Dedifferentiated amniotic fluid mesenchymal stem cell (primary cell): Measurements from ENCODE around the gene POMT1.
A peak's percentile ranks its signal among the peaks of the same experiment; 100 is the strongest.
"Not testable (repeated sequence)": the region's sequence is repeated elsewhere in the genome, so short reads cannot be mapped to it uniquely, and the experiment has no call there.

Experiments
- DNase-seq: peaks from one replicate; pipeline ENCODE4 v3.0.0-alpha.2; 2016; ENCODE audit errors: extremely low spot score

POMT1 gene, protein sequence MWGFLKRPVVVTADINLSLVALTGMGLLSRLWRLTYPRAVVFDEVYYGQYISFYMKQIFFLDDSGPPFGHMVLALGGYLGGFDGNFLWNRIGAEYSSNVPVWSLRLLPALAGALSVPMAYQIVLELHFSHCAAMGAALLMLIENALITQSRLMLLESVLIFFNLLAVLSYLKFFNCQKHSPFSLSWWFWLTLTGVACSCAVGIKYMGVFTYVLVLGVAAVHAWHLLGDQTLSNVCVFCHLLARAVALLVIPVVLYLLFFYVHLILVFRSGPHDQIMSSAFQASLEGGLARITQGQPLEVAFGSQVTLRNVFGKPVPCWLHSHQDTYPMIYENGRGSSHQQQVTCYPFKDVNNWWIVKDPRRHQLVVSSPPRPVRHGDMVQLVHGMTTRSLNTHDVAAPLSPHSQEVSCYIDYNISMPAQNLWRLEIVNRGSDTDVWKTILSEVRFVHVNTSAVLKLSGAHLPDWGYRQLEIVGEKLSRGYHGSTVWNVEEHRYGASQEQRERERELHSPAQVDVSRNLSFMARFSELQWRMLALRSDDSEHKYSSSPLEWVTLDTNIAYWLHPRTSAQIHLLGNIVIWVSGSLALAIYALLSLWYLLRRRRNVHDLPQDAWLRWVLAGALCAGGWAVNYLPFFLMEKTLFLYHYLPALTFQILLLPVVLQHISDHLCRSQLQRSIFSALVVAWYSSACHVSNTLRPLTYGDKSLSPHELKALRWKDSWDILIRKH

DNA sequence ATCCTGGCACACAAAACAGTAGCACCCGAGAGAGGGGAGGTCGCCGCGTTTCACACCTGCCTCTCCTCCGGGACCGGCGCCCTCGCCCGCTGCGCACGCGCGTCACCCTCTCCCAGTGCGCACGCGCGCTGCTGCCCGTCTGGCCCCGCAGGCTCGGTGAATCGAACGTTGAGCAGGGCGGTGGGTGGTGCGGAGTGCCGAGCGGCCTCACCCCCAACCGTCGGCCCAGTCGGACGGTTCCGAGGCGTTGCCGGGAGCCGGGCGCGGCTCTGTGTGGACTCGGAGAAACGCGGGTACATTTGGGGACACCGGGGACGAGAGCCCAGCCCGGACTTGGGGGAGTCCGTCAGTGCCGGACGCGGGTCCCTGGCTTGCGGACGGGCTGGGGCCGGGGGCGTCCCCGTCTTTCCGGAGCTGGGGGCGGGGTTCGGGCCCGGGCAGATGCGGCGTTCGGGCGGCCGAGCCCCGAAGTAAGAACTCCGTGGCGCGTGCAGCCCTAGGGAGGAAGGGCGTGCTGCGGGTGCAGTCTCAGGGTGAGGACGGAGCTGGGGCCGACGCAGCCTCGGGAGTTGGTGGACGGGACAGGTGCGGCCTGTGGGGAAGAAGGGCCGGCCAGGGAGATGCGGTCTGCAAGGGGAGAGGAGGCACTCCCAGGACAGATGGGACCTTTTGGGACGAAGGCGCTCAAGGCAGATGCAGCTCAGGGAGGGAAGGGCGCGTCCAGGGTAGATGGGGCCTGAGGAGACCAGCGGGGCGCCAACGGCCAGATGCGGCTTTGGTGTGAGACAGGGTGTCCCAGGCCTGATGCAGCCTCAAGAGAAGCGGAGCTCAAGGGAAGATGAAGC lies at the start of gene POMT1:
TSS of gene POMT1 (plus strand) at position 138 of the 845 bp plus-strand sequence. CDS start 1,301 bp downstream, outside the sequence.
- peak; percentile 76 for DNase-seq

DNA sequence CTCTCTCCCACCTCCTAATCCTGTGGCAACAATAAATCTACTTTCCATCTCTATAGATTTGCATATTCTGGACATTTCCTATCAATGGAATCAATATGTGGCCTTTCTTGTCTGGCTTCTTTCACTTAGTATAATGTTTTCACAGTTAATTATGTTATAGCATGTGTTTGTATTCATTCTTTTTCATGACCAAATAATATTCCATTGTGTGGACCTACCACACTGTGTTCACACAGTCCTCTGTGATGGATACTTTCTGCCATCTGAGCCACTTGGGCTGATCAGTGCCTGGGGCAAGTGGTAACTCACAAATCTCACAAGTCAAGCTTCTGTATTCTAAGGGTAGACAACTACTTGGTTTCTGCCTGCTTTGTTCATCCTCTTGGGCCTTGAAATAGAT lies 48.7 kb upstream of the POMT1 start:
- DNase-seq = no peak

DNA sequence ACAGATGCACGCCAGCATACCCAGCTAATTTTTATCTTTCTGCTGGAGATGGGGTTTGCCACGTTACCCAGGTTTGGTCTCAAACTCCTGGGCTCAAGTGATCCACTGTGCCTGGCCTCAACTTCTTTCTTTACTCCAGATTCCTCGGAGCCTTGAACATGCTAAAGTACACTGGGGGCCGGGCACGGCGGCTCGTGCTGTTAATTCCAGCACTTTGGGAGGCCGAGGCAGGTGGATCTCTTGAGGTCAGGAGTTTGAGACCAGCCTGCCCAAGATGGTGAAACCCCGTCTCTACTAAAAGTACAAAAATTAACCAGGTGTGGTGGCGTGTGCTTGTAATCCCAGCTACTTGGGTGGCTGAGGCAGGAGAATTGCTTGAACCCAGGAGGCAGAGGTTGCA lies 47.1 kb upstream of the POMT1 start:
- DNase-seq = not testable (repeated sequence)

DNA sequence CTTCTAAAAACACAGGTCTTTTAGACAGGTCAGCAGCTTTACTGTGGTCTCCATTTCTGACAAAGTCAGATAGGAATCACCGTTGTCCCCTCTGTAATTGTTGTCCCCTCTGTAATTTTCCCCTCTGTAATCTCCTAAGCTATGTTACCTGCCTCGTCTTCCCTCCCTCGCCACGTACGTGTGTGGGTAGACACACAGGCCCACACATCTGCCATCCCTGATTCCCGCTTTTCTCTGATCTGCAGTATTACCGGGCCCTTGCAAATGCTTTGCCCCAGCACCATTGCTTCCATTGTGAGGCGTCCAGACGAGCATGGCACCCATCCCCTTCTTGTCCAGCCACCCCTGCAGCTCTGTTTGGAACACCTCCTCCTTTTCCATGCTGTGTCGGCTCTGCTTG lies 45.0 kb upstream of the POMT1 start:
- DNase-seq = no peak

DNA sequence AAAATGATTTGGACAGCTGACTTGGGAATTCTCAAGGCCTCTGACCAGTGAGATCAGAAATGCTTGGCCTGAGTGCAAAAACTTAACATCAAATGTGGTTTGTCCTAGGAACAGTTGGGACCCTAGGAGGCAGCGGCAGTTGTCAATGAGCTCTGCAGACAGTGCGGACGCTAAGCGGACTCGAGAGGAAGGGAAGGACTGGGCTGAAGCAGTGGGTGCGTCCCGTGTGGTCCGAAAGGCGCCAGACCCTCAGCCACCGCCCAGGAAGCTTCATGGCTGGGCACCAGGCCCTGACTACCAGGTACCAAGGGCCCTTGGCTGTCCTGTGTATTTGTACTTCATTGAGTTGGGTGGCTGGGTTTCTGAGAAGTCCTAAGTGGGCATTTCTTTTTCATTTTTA lies 43.7 kb upstream of the POMT1 start:
- no peak for DNase-seq

DNA sequence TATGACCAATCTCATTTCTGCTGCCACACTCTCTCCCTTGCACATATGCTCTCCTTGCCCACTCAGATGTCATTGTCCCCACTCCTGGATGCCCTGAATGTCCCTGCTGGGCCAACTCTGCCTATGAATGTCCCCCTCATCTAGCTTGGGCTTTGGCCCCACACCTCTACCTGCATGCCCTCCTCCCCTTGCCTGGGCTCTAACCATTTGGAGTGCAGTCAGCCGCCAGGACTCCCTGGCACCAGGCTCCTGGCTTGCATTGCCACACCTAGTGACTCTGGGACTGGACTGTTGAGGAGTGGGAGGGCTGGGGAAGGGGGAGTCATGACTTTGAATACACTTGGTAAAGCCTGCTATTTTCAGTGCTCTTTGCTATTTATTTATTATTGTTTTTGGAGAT lies 41.6 kb upstream of the POMT1 start:
- DNase-seq = no peak

DNA sequence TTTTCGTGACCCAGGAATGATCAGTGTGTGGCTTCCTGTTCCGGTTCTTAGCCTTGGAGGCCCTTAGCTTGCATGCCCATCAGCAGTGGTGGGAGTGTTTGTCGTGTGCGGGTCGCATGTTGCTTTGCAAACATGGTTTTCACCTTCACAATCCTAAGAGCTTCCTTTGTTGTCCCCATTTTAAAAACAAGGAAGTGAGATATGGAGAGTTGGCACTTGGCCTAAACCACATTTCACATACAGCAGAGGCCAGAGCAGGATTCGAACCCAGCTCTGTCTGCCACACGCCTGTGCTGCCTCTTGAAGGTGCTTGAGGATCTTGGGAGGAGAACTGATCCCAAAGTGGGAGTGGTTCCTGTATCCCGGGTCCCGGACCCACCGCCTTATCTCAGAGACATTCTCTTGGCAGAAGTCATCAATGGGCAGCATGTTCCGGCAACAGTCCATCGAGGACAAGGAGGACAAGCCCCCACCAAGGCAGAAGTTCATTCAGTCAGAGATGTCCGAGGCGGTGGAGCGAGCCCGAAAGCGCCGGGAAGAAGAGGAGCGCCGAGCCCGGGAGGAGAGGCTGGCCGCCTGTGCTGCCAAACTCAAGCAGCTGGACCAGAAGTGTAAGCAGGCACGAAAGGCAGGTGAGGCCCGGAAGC lies 38.2 kb upstream of the POMT1 start:
- no peak for DNase-seq

DNA sequence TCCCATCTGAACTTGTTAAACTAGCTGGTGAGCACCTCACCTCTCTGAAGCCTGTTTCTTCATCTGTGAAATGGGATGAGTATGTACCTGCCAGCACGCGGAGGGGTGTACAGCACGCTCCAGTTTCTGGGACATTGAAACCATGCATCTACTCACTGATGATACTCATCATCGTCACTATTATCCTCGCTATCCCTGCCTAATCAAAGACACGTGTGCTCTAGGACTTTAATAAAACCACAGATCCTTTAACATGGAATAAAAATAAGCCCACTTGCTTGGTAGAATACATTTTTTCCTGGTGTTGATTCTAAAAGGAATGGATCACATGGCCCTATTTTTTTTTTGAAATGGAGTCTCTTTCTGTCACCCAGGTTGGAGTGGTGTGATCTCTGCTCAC lies 37.3 kb upstream of the POMT1 start:
- no peak for DNase-seq

DNA sequence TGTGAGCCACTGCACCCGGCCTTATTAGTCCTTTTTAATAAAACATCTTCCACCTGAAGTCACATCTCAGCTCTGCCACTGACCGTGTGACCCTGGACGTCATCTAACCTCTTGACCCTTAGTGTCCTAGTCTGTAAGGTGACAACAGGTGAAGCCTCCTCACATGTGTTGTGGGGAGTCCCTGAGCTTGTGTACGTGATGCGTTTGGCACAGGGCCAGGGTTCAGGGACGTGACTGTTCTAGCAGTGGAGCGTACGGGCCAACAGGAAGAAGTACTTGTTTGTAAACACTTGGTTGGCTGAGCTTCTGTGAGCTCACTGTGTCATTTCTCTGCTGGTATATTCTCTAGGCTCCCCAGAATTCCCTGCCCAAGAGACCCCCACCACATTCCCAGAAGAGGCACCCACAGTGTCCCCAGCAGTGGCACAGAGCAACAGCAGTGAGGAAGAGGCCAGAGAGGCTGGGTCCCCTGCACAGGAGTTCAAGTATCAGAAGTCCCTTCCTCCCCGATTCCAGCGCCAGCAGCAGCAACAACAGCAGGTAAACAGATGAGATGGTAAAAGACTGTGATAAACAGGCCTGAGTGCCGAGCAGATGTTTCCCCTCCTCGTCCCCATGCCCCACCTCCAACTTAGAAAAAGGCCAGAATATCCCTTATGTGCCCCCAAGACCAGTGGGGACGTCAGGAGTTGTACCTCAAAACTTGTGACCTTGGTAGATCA lies 35.3 kb upstream of the POMT1 start:
- no peak for DNase-seq

DNA sequence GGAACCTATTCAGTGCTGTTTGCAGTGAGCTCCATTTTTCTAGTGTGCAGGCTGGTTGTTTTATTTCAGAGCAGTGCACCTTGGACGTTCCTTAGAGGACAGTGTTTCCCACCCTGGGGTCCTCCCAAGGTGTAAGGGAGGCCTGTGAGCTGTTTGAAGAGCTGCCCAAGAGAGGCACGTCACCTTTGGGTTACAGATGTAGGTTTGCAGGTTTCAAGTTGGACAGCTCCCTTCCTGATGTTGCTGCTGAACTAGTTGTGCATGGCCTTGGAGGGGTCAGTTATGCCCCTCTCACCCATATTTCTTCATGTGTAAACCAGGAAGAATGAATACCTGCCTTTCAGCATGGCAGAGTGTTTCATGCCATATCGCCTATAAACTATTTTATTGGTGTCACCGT lies 34.7 kb upstream of the POMT1 start:
- no peak for DNase-seq

DNA sequence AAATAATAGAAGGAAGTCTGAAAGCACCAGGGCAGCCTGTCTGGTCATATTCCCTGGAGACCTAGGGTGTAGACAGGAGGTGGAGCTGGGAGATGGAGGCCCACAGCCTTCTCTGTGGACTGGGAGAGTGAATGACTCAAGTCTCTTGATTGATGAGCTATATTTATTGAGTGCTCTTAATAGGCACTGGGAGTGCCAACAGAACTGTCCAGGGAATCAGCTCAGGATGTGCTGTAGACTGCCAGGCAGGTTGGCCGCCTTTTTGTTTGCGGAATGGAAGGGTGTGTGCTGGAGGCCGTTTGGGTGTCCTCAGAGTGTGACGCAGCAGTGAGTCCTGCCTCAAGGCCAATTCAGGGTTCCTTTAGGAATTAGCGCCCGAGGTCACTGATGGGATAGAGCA lies 33.4 kb upstream of the POMT1 start:
- no peak for DNase-seq

DNA sequence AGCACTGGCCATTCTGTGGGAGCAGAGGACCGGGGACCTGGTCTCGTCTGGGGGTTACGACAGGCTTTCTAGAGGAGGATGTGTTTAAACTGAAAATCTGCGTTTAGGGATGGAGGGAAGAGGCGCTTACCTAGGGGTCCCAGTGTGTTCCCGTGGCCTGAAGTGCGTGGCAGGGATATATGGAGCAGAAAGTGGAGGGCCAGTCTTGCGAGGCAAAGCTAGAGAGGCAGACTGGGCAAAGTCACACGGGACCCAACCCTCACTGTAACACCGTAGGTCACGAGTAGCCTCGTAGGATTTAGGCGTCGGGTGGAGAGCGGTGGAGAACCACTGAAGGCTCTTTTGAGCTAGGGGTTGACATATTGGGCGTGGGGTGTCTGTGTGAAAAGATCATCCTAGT lies 32.8 kb upstream of the POMT1 start:
- DNase-seq = no peak

DNA sequence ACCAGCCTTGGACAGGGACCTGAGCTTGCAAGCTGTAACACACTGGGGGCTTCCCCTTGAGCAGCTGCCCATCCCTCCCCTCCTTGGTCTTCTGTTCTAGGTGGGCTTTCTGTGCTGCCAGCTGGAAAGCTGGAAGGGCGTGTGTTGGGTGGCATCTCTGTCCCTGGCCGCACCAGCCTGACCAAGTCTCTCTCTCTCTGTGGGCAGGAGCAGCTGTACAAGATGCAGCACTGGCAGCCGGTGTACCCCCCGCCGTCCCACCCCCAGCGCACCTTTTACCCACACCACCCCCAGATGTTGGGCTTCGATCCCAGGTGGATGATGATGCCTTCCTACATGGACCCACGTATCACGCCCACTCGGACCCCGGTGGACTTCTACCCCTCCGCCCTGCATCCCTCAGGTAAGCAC lies 32.1 kb upstream of the POMT1 start:
- DNase-seq = no peak

DNA sequence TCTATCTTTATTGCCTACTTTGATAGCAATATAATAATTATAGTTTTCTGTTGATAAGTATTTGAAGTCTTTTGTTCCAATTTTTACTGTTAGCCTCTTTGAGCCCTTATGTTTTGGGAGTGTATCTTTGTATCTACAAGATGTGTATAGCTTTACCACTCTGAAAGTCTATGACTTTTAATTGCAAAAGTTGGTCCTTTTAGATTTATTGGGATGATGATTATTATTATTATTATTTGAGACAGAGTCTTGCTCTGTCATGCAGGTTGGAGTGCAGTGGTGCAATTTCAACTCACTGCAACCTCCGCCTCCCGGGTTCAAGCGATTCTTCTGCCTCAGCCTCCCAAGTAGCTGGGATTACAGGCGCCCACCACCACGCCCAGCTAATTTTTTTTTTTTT lies 30.6 kb upstream of the POMT1 start:
- not testable (repeated sequence) for DNase-seq

DNA sequence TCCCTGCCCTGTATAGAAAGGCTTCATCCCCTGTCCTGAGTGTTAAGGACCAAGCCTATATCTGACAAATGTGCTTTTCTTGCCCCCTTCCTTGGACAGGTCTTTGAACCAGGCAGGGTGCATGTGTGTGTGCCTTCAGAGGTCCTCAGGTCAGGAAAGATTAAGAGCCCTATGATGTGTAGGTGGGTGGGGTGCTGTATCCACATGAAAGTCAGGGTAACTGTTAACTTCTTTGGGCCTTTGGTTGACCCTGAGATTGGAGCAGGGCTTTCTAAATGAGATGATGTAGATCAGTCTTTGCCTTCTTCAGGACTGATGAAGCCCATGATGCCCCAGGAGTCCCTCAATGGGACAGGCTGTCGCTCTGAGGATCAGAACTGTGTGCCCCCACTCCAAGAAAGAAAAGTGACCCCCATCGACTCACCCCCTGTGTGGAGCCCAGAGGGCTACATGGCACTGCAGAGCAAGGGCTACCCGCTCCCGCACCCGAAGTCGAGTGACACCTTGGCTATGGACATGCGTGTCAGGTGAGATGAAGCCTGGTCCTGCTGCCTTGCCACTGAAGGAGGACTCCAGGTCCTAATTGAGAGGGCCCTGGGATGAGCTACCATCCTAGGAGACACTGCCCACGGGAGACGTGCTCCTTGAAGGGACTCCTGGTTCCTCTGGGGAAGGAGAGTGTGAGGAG lies 29.4 kb upstream of the POMT1 start:
- DNase-seq = no peak

DNA sequence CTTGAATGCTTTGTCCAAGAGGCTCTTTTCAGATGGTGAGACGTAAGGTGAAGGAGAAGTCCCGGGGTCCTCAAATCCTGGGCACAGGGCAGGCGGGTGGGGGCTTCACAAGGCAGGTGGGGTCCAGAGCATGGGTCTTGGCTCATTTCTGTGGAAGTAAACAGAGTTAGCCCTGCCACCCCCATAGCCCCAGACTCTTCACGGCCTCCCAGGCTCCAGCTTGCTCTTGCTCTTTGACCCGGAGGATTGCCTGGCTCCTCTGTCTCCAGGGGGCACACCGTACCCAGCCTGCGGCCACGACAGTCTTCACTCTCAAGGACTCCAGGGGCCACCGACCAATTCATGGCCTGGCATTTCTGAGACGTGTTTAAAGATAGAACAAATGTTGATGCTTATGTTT lies 28.8 kb upstream of the POMT1 start:
- no peak for DNase-seq

DNA sequence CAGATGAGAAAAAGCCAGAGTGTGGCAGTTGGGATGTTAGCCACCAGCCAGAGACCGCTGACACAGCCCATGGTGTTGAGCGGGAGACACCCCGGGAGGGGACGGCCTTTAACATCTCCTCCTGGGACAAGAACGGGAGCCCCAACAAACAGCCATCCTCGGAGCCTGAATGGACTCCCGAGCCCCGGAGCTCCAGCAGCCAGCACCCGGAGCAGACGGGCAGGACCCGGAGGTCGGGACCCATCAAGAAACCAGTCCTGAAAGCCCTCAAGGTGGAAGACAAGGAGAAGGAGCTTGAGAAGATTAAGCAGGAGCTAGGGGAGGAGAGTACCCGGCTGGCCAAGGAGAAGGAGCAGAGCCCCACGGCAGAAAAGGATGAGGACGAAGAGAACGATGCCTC lies 28.0 kb upstream of the POMT1 start:
- DNase-seq = no peak

DNA sequence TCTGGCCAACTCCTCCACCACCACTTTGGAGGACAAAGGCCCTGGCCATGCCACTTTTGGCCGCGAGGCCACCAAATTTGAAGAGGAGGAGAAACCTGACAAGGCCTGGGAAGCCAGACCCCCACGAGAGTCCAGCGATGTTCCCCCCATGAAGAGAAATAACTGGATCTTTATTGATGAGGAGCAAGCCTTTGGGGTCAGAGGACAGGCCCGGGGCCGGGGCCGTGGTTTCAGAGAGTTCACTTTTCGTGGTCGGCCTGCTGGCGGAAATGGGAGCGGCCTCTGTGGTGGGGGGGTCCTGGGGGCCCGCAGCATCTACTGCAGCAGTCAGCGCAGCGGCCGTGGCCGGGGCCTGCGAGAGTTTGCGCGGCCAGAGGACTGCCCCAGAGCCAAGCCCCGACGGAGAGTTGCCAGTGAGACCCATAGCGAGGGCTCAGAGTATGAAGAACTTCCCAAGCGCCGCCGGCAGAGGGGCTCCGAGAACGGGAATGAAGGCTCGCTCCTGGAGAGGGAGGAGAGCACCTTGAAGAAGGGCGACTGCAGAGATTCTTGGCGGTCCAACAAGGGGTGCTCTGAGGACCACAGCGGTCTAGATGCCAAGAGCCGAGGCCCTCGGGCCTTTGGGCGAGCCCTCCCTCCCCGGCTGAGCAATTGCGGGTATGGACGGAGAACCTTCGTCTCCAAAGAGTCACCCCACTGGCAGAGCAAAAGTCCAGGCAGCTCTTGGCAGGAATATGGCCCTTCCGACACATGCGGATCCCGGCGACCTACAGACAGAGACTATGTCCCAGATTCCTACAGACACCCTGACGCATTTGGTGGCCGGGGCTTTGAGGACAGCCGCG lies 27.4 kb upstream of the POMT1 start:
- DNase-seq = no peak

DNA sequence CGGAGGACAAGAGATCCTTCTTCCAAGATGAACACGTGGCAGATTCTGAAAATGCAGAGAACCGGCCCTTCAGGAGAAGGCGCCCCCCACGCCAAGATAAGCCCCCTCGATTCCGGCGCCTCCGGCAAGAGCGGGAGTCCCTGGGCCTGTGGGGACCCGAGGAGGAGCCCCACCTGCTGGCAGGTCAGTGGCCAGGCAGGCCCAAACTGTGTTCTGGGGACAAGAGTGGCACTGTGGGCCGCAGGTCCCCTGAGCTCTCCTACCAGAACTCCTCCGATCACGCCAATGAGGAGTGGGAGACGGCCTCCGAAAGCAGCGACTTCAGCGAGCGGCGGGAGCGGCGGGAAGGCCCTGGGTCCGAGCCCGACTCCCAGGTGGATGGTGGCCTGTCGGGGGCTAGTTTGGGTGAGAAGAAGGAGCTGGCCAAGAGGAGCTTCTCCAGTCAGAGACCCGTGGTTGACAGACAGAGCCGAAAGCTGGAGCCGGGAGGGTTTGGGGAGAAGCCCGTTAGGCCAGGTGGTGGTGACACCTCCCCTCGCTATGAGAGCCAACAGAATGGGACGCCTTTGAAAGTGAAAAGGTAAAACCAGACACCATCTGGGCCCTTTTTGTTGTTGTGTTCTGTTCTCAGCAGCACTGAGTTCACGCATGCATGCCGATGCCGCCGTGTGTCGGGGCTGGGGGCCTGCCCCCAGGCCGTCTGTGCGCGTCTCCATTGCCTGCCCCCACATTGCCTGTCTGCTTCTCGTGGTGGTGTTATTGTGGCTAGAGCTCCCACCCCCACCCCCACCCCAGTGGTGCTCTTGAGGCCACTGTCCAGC lies 26.6 kb upstream of the POMT1 start:
- no peak for DNase-seq
